K562 (cell line): ENCODE measurements around the gene ERP44. TPM values are rescaled to one million over a fixed set of nuclear protein-coding genes. Genes with fewer than 3 reads are reported as not detected.

Experiments used
- ATAC-seq: fragments of 200-7000 bp; cut with Tn5 transposase; 3 replicates; pipeline ENCODE4 v1.9.1; 2020; ENCODE audit warnings: moderate library complexity
- BruUV-seq: library from RNA; stranded (reverse); fragments of 400-500 nt; replicated peaks from 2 replicates; lab custom pipeline; 2021; lab: Mats Ljungman, UMichigan
- CTCF ChIA-PET: fragments of 300-600 bp; formaldehyde crosslinking; extraction: SDS; loops from one replicate; lab custom pipeline; 2021; ENCODE audit warnings: low intra/inter-chr PET ratio; lab: Yijun Ruan, JAX
- POLR2A ChIA-PET: fragments of 300-600, 350-650 bp; sonication (Branson Sonifier 250); formaldehyde crosslinking; extraction: SDS; loops from one replicate; lab custom pipeline; 2021; ENCODE audit warnings: antibody characterized with exemption, inconsistent platforms; lab: Yijun Ruan, JAX
- DNase-seq, 4 experiments: peaks; one replicate each; pipeline versions ENCODE4 v3.0.0 to v3.0.0-alpha.2; 2011 to 2018; ENCODE audit warnings: low spot score in 3 of 4, mixed read lengths in 3 of 4; ENCODE audit errors: extremely low read depth in 1 of 4
- FAIRE-seq: peaks from 2 replicates; lab custom pipeline; 2011; peaks lifted over from hg19 to GRCh38; lab: Jason Lieb, UNC
- H2AFZ ChIP-seq: 2 replicates; pipeline ENCODE4 v1.6.0; 2011; ENCODE audit warnings: low read depth, low read length, control low read depth, inconsistent platforms
- H3K27ac ChIP-seq: fragments of 200-600 bp; 3 replicates; pipeline ENCODE4 v1.8.0; 2011; ENCODE audit warnings: low read depth, mild to moderate bottlenecking, control low read depth, inconsistent platforms, low read length, moderate library complexity, mixed read lengths; ENCODE audit errors: extremely low read depth
- H3K27me3 ChIP-seq, 2 experiments: fragments of 300-600 bp in 1 of 2; 2 replicates in 1 of 2; 3 replicates in 1 of 2; pipeline versions ENCODE4 v1.6.0 to v1.8.0; 2011; ENCODE audit warnings: inconsistent platforms in 2 of 2, low read length in 2 of 2, mild to moderate bottlenecking in 1 of 2, mixed read lengths in 1 of 2, moderate library complexity in 1 of 2; ENCODE audit not compliant: control insufficient read depth in 2 of 2, insufficient read depth in 2 of 2
- H3K36me3 ChIP-seq: fragments of 300-600 bp; 3 replicates; pipeline ENCODE4 v1.8.0; 2011; ENCODE audit warnings: mild to moderate bottlenecking, low read length, inconsistent platforms; ENCODE audit not compliant: control insufficient read depth, insufficient read depth
- H3K4me1 ChIP-seq, 2 experiments: fragments of 200-600 bp in 1 of 2; replicated peaks in 1 of 2; 2 replicates in 1 of 2; 3 replicates in 1 of 2; pipeline versions ENCODE4 v1.5.1 to v1.8.0; 2011; ENCODE audit warnings: inconsistent platforms in 2 of 2, low read length in 2 of 2, mild to moderate bottlenecking in 1 of 2, mixed read lengths in 1 of 2, moderate library complexity in 1 of 2; ENCODE audit not compliant: control insufficient read depth in 2 of 2, insufficient read depth in 2 of 2
- H3K4me2 ChIP-seq: 2 replicates; pipeline ENCODE4 v1.6.1; 2011; ENCODE audit warnings: low read length, control low read depth, inconsistent platforms, mixed read lengths; ENCODE audit not compliant: insufficient read depth
- H3K4me3 ChIP-seq: fragments of 200-600 bp; sonication (generic), shearing (Covaris generic); 2 replicates; pipeline ENCODE4 v1.5.1; 2016; ENCODE audit warnings: control low read depth, inconsistent platforms
- H3K79me2 ChIP-seq: fragments of 200-600 bp; 3 replicates; pipeline ENCODE4 v1.8.0; 2011; ENCODE audit warnings: low read length, inconsistent platforms; ENCODE audit not compliant: control insufficient read depth, insufficient read depth
- H3K9ac ChIP-seq, 2 experiments: 2 replicates each; pipeline versions ENCODE4 v1.6.0 to v1.6.1; 2011; ENCODE audit warnings: low read depth in 2 of 2, low read length in 2 of 2, control low read depth in 1 of 2, inconsistent platforms in 1 of 2, mild to moderate bottlenecking in 1 of 2, mixed read lengths in 1 of 2; ENCODE audit not compliant: insufficient read depth in 1 of 2
- H3K9me1 ChIP-seq: one replicate; pipeline ENCODE4 v1.6.0; 2011; ENCODE audit warnings: inconsistent platforms, mild to moderate bottlenecking, low read length, moderate library complexity; ENCODE audit not compliant: control insufficient read depth, insufficient read depth
- H3K9me3 ChIP-seq: replicated peaks from 2 replicates; pipeline ENCODE4 v1.5.1; 2011; ENCODE audit warnings: low read depth, low read length, inconsistent platforms; ENCODE audit not compliant: control insufficient read depth, insufficient read depth
- H4K20me1 ChIP-seq: replicated peaks from 2 replicates; pipeline ENCODE4 v1.6.1; 2011; ENCODE audit warnings: low read length, inconsistent platforms, mixed read lengths; ENCODE audit not compliant: control insufficient read depth, insufficient read depth
- ARID1B ChIP-seq: fragments of 450-650 bp; IDR thresholded peaks from 2 replicates; pipeline ENCODE4 v1.6.1; 2016; ENCODE audit warnings: antibody characterized with exemption, mild to moderate bottlenecking, inconsistent platforms
- CBFA2T2 ChIP-seq: fragments of 450-650 bp; conservative IDR thresholded peaks from 2 replicates; pipeline ENCODE4 v1.6.1; 2017; ENCODE audit warnings: mild to moderate bottlenecking
- CBFA2T3 ChIP-seq: fragments of 450-650 bp; IDR thresholded peaks from 2 replicates; pipeline ENCODE4 v1.6.1; 2017
- CBFB ChIP-seq: sonication (generic); formaldehyde crosslinking; IDR thresholded peaks from 2 replicates; pipeline ENCODE4 v1.4.0; 2020; ENCODE audit warnings: mild to moderate bottlenecking, missing genetic modification reagents
- CBX3 ChIP-seq, 2 experiments: IDR thresholded peaks; 1 replicate in 1 of 2; 2 replicates in 1 of 2; pipeline ENCODE4 v1.6.1; 2012; ENCODE audit warnings: inconsistent platforms in 2 of 2, low read length in 2 of 2, borderline replicate concordance in 1 of 2, control low read depth in 1 of 2
- DPF2 ChIP-seq: fragments of 450-650 bp; IDR thresholded peaks from 2 replicates; pipeline ENCODE4 v1.6.1; 2016
- ESRRA ChIP-seq: fragments of 450-650 bp; IDR thresholded peaks from 2 replicates; pipeline ENCODE4 v1.6.1; 2014; ENCODE audit warnings: low read depth, mild to moderate bottlenecking, moderate library complexity, borderline replicate concordance
- FOSL1 ChIP-seq: fragments of 200-800 bp; sonication (Bioruptor generic); conservative IDR thresholded peaks from 2 replicates; pipeline ENCODE4 v1.6.1; 2016; ENCODE audit warnings: missing genetic modification characterization, missing compliant biosample characterization
- FOXM1 ChIP-seq, 2 experiments: fragments of 450-650 bp in 1 of 2; sonication (generic) in 1 of 2; formaldehyde crosslinking in 1 of 2; IDR thresholded peaks; 2 replicates each; pipeline versions ENCODE4 v1.6.1 to v1.9.0; 2017 to 2022; ENCODE audit warnings: low read depth in 2 of 2, mild to moderate bottlenecking in 2 of 2, missing genetic modification reagents in 1 of 2, moderate library complexity in 1 of 2
- HNRNPH1 ChIP-seq: fragments of 200-400 bp; formaldehyde crosslinking; optimal IDR thresholded peaks from 2 replicates; pipeline ENCODE3; 2017; ENCODE audit warnings: low read depth, mild to moderate bottlenecking, low read length, moderate library complexity
- MEF2D ChIP-seq: conservative IDR thresholded peaks from 2 replicates; pipeline ENCODE4 v1.6.1; 2016; ENCODE audit warnings: low read depth, missing genetic modification characterization, missing compliant biosample characterization
- MEIS2 ChIP-seq: fragments of 450-650 bp; IDR thresholded peaks from 2 replicates; pipeline ENCODE4 v1.6.1; 2014; ENCODE audit warnings: mild to moderate bottlenecking; ENCODE audit not compliant: partially characterized antibody
- MNT ChIP-seq, 2 experiments: fragments of 450-650 bp; conservative IDR thresholded peaks; 2 replicates each; pipeline ENCODE4 v1.6.1; 2017; ENCODE audit warnings: mild to moderate bottlenecking in 2 of 2, moderate library complexity in 2 of 2
- MTA2 ChIP-seq: fragments of 450-650 bp; IDR thresholded peaks from 2 replicates; pipeline ENCODE4 v1.6.1; 2016; ENCODE audit warnings: low read depth
- NCOR1 ChIP-seq: fragments of 450-650 bp; IDR thresholded peaks from 2 replicates; pipeline ENCODE4 v1.6.1; 2016; ENCODE audit warnings: mild to moderate bottlenecking, moderate library complexity
- PKNOX1 ChIP-seq: fragments of 450-650 bp; IDR thresholded peaks from 2 replicates; pipeline ENCODE4 v1.6.1; 2016
- POU5F1 ChIP-seq: fragments of 150-350 bp; IDR thresholded peaks from 2 replicates; pipeline ENCODE4 v1.6.1; 2014; ENCODE audit warnings: borderline replicate concordance, low read length, low read depth, mild to moderate bottlenecking; ENCODE audit not compliant: partially characterized antibody
- SMARCA4 ChIP-seq: fragments of 450-650 bp; IDR thresholded peaks from 2 replicates; pipeline ENCODE4 v1.6.1; 2016
- SMARCB1 ChIP-seq: IDR thresholded peaks from 2 replicates; pipeline ENCODE4 v1.6.1; 2011; ENCODE audit warnings: improper control_type of control experiment, low read depth; ENCODE audit not compliant: insufficient read length
- SREBF2 ChIP-seq: sonication (generic); formaldehyde crosslinking; IDR thresholded peaks from 2 replicates; pipeline ENCODE4 v1.4.0; 2020; ENCODE audit warnings: mild to moderate bottlenecking, missing genetic modification reagents
- SRSF7 ChIP-seq: fragments of 200-400 bp; formaldehyde crosslinking; optimal IDR thresholded peaks from 2 replicates; pipeline ENCODE3; 2017; ENCODE audit warnings: mild to moderate bottlenecking, low read depth, low read length
- TCF3 ChIP-seq: sonication (generic); formaldehyde crosslinking; IDR thresholded peaks from 2 replicates; pipeline ENCODE4 v1.4.0; 2020; ENCODE audit warnings: mild to moderate bottlenecking, missing genetic modification reagents
- ZEB2 ChIP-seq: fragments of 450-650 bp; IDR thresholded peaks from 2 replicates; pipeline ENCODE4 v1.6.1; 2016
- ZNF507 ChIP-seq: conservative IDR thresholded peaks from 2 replicates; pipeline ENCODE4 v1.6.1; 2017; ENCODE audit warnings: missing genetic modification characterization, missing compliant biosample characterization
- WGBS: fragments of 100-300 bp; shearing (Covaris generic); methylation state at CpG from one replicate; pipeline ENCODE4 v1.1.6; 2016; ENCODE audit warnings: low coverage, mixed read lengths; ENCODE audit not compliant: insufficient coverage; ENCODE audit errors: missing lambda C conversion rate; 5-methylcytosine and 5-hydroxymethylcytosine counted together
- in situ Hi-C: fragments of 300-500 bp; cut with MboI; formaldehyde crosslinking; loops from 4 replicates; pipeline ENCODE4 v1.15.0; 2018; ENCODE audit warnings: inconsistent platforms, mixed read lengths
- intact Hi-C: fragments of 100-400 bp; cut with micrococcal nuclease; formaldehyde crosslinking; loops from 2 replicates; pipeline ENCODE4 v1.14.2; 2022
- polyA plus RNA-seq, 8 experiments: library from polyadenylated mRNA; depleted of rRNA in 4 of 8; stranded (reverse) in 5 of 8; unstranded in 3 of 8; fragments of >200 nt; fragmentation: Nextera tagmentation in 2 of 8; fragmentation: Illumina TruSeq in 1 of 8; extraction: Ambion mirVana in 2 of 8; extraction: Trizol in 1 of 8; gene quantifications; 2 replicates each; pipeline versions ENCODE4 v1.2.1 to v1.2.3, GENCODE V29; 2011 to 2014; ENCODE audit warnings: inconsistent platforms in 1 of 8, missing spikeins in 1 of 8
- total RNA-seq, 7 experiments: library from RNA; depleted of rRNA in 6 of 7; stranded (reverse); fragments of >200 nt in 6 of 7; fragmentation: Illumina TruSeq in 2 of 7; extraction: Trizol in 2 of 7; gene quantifications; 2 replicates each; pipeline versions ENCODE4 v1.2.1 to v1.2.3, GENCODE V29; 2011 to 2021; ENCODE audit warnings: low replicate concordance in 1 of 7

The ERP44 gene
- total and polyA plus RNA-seq, 9 of the 15 experiments (the other 6 are each of a cell fraction or from before 2014, with no cell fraction given): 9.2 to 23.4 (median 13.6) TPM

GRCh38 chr9:100084128-100084453 is 14.7 kb downstream of the ERP44 start:
- Histone ChIP-seq H3K9ac (peak overlapping the region in 1 of 2 experiments; percentile 38; a peak in 2 of 4 replicates), H3K36me3 (no peaks in the 10 kb centered on the region), H3K27me3 (no peaks in the 10 kb centered on the region), H3K9me3 (peaks cover 2% of the 10 kb centered on the region; the same call in 1 of the 2 replicates), H3K27ac (peak overlapping the region; percentile 45), H4K20me1 (no peaks in the 10 kb centered on the region), H3K79me2 (peaks cover 99% of the 10 kb centered on the region), H2AFZ (no peak overlapping the region), H3K9me1 (no peaks in the 10 kb centered on the region), H3K4me3 (no peak overlapping the region), H3K4me1 (peaks cover 4 to 18% of the 10 kb centered on the region in 2 experiments; a peak in 3 of 5 replicates), H3K4me2 (peak overlapping the region; percentile 61)
- DNase-seq: peak in 2 of 4 experiments; percentile 23 to 50
- FAIRE-seq: no peak
- POLR2A ChIA-PET: interaction anchor here (0.6 to 5.1 kb wide), 2 partner anchors 12 to 29 kb away, joined by 3 to 35 read pairs; no protein-coding TSS in a partner anchor
- 6% methylated on average over 1 of the region's 1 CpG for WGBS
- intact Hi-C loops (no loop called here), in situ Hi-C loops (no loop called here)
- CTCF ChIA-PET: no interaction called here
- BruUV-seq: no TSS peak
- ATAC-seq: peak; percentile 48
- TF ChIP-seq FOSL1 (0 out of 2 replicates have a peak, but pooled peaks have one; percentile 17), SMARCA4 (0 out of 2 replicates have a peak, but pooled peaks have one; percentile 39), HNRNPH1 (no peak), ZEB2 (no peak), MEF2D (0 out of 2 replicates have a peak, but pooled peaks have one; percentile 59), CBFA2T2 (peak; percentile 60), ARID1B (peak; percentile 71), MTA2 (peak; percentile 40; the same call in 1 of the 2 replicates), ESRRA (0 out of 2 replicates have a peak, but pooled peaks have one; percentile 12), CBX3 (IDR thresholded peaks at IDR 0.05; ENCODE audit: borderline replicate concordance in 1 of 2, low read length in 2 of 2) (no peak), SMARCB1 (peak; percentile 44), SREBF2 (CRISPR knock-in tag) (no peak), CBFB (CRISPR knock-in tag) (no peak), MNT (conservative IDR thresholded peaks at IDR 0.05) (peak in 1 of 2 experiments; percentile 23; a peak in 1 of 4 replicates), DPF2 (0 out of 2 replicates have a peak, but pooled peaks have one; percentile 28), TCF3 (CRISPR knock-in tag) (peak; percentile 79), SRSF7 (no peak), MEIS2 (peak; percentile 64), ZNF507 (no peak), CBFA2T3 (peak; percentile 79), NCOR1 (peak; percentile 50), FOXM1 (IDR thresholded peaks at IDR 0.05; ENCODE audit: low read depth) (peak; percentile 35; the same call in 1 of the 2 replicates), FOXM1 (CRISPR knock-in tag; IDR thresholded peaks at IDR 0.05; ENCODE audit: low read depth) (no peak), PKNOX1 (peak; percentile 32; the same call in 1 of the 2 replicates), POU5F1 (no peak)
